ENCODE results near the gene RGS7.

GRCh38 chr1:241086686-241087085 is 270.3 kb downstream of the RGS7 start:
- TF ChIP-seq CTCF (IDR thresholded peaks at IDR 0.05 in 4 of 5, conservative IDR thresholded peaks at IDR 0.05 in 1 of 5) (no peak), POLR2A (IDR thresholded peaks at IDR 0.05) (no peak)
